Measurements from ENCODE around the gene C16orf54. TPM values are rescaled to one million over a fixed set of nuclear protein-coding genes. Genes with fewer than 3 reads are reported as not detected.
"Not testable (repeated sequence)": the region's sequence is repeated elsewhere in the genome, so short reads cannot be mapped to it uniquely, and the experiment has no call there.

Gene C16orf54
- total RNA-seq, 1 donor from 2014 or later: 18.5 TPM

DNA sequence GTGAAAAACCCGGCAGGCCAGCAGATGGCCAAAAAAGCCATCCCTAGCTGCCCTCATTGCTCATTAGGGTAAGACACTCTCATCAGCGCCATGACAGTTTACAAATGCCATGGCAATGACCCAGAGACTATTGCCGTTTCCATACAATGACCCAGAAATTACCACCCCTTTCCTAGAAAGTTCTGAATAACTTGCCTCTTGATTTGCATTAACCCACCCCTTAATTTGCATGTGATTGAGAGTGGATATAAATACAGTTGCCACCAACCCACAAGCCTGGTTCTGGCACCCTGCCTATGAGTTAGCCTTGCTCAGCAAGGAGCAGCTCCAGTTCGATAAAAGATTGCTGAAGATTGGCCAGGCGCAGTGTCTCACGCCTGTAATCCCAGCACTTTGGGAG, 16.1 kb upstream of the C16orf54 start:
- intact Hi-C loops (cut with micrococcal nuclease): no loop called here
- H3K27me3 Mint-ChIP-seq (ENCODE audit: low read depth): peaks cover 2% of the 10 kb centered on the region
- H3K27ac Mint-ChIP-seq: no peak overlapping the region
- H3K9me3 Mint-ChIP-seq: no peaks in the 10 kb centered on the region
- no peaks in the 10 kb centered on the region for H3K4me1 Mint-ChIP-seq (ENCODE audit: low read depth)
- no peaks in the 10 kb centered on the region for H3K36me3 Mint-ChIP-seq (ENCODE audit: low read depth)
- DNase-seq (ENCODE audit: low spot score): no peak
- no peak overlapping the region for H3K4me3 Mint-ChIP-seq (ENCODE audit: low read depth)

- H3K36me3 Mint-ChIP-seq (ENCODE audit: low read depth); intact Hi-C loops (cut with micrococcal nuclease); H3K4me3 Mint-ChIP-seq (ENCODE audit: low read depth); H3K9me3 Mint-ChIP-seq; DNase-seq (ENCODE audit: low spot score); H3K4me1 Mint-ChIP-seq (ENCODE audit: low read depth); H3K27ac Mint-ChIP-seq; H3K27me3 Mint-ChIP-seq (ENCODE audit: low read depth): not testable (repeated sequence)
Measured at GRCh38 chr16:29761280-29761651, 15.5 kb upstream of the C16orf54 start.

GRCh38 chr16:29760567-29761279, 14.9 kb upstream of the C16orf54 start:
- H3K4me1 Mint-ChIP-seq (ENCODE audit: low read depth): peaks cover 1% of the 10 kb centered on the region
- no peaks in the 10 kb centered on the region for H3K9me3 Mint-ChIP-seq
- DNase-seq (ENCODE audit: low spot score): no peak
- no peaks in the 10 kb centered on the region for H3K36me3 Mint-ChIP-seq (ENCODE audit: low read depth)
- no peak overlapping the region for H3K27ac Mint-ChIP-seq
- intact Hi-C loops (cut with micrococcal nuclease): no loop called here
- H3K4me3 Mint-ChIP-seq (ENCODE audit: low read depth): no peak overlapping the region
- peaks cover 2% of the 10 kb centered on the region for H3K27me3 Mint-ChIP-seq (ENCODE audit: low read depth)

DNA sequence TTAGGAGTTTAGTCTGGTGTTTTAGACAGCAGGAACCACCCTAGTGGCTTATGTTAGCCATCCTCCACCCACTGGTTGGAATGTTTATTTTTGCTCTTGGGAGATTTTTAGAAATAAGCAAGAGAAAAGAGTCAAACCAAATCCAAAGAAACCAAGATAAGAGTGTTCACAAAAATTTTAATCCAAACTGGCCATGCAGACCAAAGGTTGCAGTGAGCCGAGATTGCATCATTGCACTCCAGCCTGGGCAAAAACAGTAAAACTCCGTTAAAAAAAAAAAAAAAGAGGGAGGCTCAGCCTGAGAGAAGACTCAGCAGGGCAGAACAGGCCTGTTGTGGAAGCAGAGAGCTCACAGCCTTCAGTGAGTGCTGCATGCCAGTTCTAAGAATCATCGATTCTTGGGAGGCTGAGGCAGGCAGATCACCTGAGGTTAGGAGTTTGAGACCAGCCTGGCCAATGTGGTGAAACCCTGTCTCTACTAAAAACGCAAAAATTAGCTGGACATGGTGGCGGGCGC, 12.2 kb upstream of the C16orf54 start:
- no peak for DNase-seq (ENCODE audit: low spot score)
- Mint-ChIP-seq H3K4me1 (ENCODE audit: low read depth) (peaks cover 11% of the 10 kb centered on the region), H3K9me3 (no peaks in the 10 kb centered on the region), H3K27ac (no peak overlapping the region), H3K27me3 (ENCODE audit: low read depth) (no peaks in the 10 kb centered on the region), H3K4me3 (ENCODE audit: low read depth) (no peak overlapping the region), H3K36me3 (ENCODE audit: low read depth) (no peaks in the 10 kb centered on the region)
- intact Hi-C loops (cut with micrococcal nuclease): no loop called here

- H3K27me3 Mint-ChIP-seq (ENCODE audit: low read depth); H3K27ac Mint-ChIP-seq; intact Hi-C loops (cut with micrococcal nuclease); DNase-seq (ENCODE audit: low spot score); H3K9me3 Mint-ChIP-seq; H3K36me3 Mint-ChIP-seq (ENCODE audit: low read depth); H3K4me3 Mint-ChIP-seq (ENCODE audit: low read depth): not testable (repeated sequence)
- peaks cover 11% of the 10 kb centered on the region for H3K4me1 Mint-ChIP-seq (ENCODE audit: low read depth)
Measured at GRCh38 chr16:29757086-29757485, 11.3 kb upstream of the C16orf54 start.

GRCh38 chr16:29756654-29757053, 10.9 kb upstream of the C16orf54 start:
- H3K27ac Mint-ChIP-seq: no peak overlapping the region
- no peak for DNase-seq (ENCODE audit: low spot score)
- H3K4me1 Mint-ChIP-seq (ENCODE audit: low read depth): peaks cover 11% of the 10 kb centered on the region
- no peaks in the 10 kb centered on the region for H3K36me3 Mint-ChIP-seq (ENCODE audit: low read depth)
- H3K9me3 Mint-ChIP-seq: no peaks in the 10 kb centered on the region
- intact Hi-C loops (cut with micrococcal nuclease): no loop called here
- H3K4me3 Mint-ChIP-seq (ENCODE audit: low read depth): no peak overlapping the region
- H3K27me3 Mint-ChIP-seq (ENCODE audit: low read depth): no peaks in the 10 kb centered on the region

GRCh38 chr16:29753516-29753915, 7.7 kb upstream of the C16orf54 start:
- H3K4me3 Mint-ChIP-seq (ENCODE audit: low read depth): no peak overlapping the region
- no peaks in the 10 kb centered on the region for H3K9me3 Mint-ChIP-seq
- H3K4me1 Mint-ChIP-seq (ENCODE audit: low read depth): peaks cover 11% of the 10 kb centered on the region
- no peaks in the 10 kb centered on the region for H3K27me3 Mint-ChIP-seq (ENCODE audit: low read depth)
- intact Hi-C loops (cut with micrococcal nuclease): no loop called here
- no peak for DNase-seq (ENCODE audit: low spot score)
- H3K36me3 Mint-ChIP-seq (ENCODE audit: low read depth): peaks cover 2% of the 10 kb centered on the region
- no peak overlapping the region for H3K27ac Mint-ChIP-seq

DNA sequence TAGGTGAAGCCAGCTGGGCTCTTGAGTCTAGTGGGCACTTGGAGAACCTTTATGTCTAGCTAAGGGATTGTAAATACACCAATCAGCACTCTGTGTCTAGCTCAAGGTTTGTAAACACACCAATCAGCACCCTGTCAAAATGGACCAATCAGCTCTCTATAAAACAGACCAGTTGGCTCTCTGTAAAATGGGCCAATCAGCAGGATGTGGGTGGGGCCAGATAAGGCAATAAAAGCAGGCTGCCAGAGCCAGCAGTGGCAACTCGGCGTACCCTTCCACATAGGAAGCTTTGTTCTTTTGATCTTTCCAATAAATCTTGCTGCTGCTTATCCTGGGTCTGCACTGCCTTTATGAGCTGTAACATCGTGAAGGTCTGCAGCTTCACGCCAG, 3.0 kb upstream of the C16orf54 start:
- peaks cover 23% of the 10 kb centered on the region for H3K4me1 Mint-ChIP-seq (ENCODE audit: low read depth)
- H3K27ac Mint-ChIP-seq; H3K9me3 Mint-ChIP-seq; H3K4me3 Mint-ChIP-seq (ENCODE audit: low read depth); DNase-seq (ENCODE audit: low spot score); H3K27me3 Mint-ChIP-seq (ENCODE audit: low read depth): not testable (repeated sequence)
- intact Hi-C loops (cut with micrococcal nuclease): loop anchor here (5.0 kb wide), 1 partner anchor 59 kb away; the partner anchor contains the start of gene MAZ
- peaks cover 19% of the 10 kb centered on the region for H3K36me3 Mint-ChIP-seq (ENCODE audit: low read depth)

DNA sequence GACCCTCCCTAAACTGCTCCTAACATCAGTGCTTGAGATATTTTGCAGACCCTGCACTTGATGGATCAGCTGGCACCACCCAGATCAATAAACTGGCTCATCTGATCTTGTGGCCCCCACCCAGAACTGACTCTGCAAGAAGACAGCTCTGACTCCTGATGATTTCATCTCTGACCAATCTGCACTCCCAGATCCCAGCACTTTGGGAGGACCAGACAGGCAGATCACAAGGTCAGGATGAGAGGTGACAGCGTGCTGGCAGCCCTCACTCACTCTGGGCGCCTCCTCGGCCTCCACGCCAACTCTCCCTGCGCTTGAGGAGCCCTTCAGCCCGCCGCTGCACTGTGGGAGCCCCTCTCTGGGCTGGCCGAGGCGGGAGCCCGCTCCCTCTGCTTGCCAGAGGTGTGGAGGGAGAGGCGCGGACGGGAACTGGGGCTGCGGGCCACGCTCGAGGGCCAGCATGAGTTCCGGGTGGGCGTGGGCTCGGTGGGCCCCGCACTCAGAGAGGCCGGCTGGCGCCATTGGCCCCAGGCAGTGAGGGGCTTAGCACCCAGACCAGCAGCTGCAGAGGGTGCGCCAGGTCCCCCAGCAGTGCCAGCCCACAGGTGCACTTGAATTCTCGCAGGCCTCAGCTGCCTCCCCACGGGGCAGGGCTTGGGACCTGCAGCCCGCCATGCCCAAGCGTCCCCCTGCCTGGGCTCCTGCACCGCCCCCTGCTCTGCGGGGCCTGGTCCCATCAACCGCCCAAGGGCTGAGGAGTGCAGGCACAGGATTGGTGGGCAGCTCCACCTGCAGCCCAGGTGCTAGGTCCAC, 2.4 kb upstream of the C16orf54 start:
- H3K27me3 Mint-ChIP-seq (ENCODE audit: low read depth): no peaks in the 10 kb centered on the region
- H3K9me3 Mint-ChIP-seq: no peaks in the 10 kb centered on the region
- intact Hi-C loops (cut with micrococcal nuclease): loop anchor here (5.0 kb wide), 1 partner anchor 59 kb away; the partner anchor contains the start of gene MAZ
- DNase-seq (ENCODE audit: low spot score): no peak
- peaks cover 28% of the 10 kb centered on the region for H3K4me1 Mint-ChIP-seq (ENCODE audit: low read depth)
- H3K4me3 Mint-ChIP-seq (ENCODE audit: low read depth): no peak overlapping the region
- H3K27ac Mint-ChIP-seq: no peak overlapping the region
- H3K36me3 Mint-ChIP-seq (ENCODE audit: low read depth): peaks cover 25% of the 10 kb centered on the region

DNA sequence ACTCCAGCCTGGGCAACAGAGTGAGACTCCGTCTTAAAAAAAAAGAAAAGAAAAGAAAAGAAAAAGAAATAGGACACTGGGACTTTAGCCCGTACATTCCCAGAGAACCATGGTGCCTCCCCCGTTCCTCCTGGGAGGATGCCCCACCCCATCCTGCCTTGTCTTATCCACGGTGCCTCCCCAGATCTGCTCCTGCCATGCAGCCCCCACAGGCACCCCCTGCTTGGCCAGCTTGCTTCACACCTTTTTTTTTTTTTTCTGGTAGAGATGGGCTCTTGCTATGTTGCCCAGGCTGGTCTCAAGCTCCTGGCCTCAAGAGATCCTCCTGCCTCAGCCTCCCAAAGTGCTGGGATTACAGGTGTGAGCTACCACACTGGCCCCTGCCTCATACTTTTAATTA, 728 bp upstream of the C16orf54 start:
- peak overlapping the region; percentile 94 for H3K27ac Mint-ChIP-seq
- not testable (repeated sequence) for H3K9me3 Mint-ChIP-seq; DNase-seq (ENCODE audit: low spot score); H3K27me3 Mint-ChIP-seq (ENCODE audit: low read depth)
- intact Hi-C loops (cut with micrococcal nuclease): loop anchor here (1.0 to 5.0 kb wide), 3 partner anchors 8 to 61 kb away; partner anchors contain the start of gene MAZ
- H3K4me1 Mint-ChIP-seq (ENCODE audit: low read depth): peaks cover 35% of the 10 kb centered on the region
- H3K4me3 Mint-ChIP-seq (ENCODE audit: low read depth): peak overlapping the region; percentile 98
- peaks cover 41% of the 10 kb centered on the region for H3K36me3 Mint-ChIP-seq (ENCODE audit: low read depth)

DNA sequence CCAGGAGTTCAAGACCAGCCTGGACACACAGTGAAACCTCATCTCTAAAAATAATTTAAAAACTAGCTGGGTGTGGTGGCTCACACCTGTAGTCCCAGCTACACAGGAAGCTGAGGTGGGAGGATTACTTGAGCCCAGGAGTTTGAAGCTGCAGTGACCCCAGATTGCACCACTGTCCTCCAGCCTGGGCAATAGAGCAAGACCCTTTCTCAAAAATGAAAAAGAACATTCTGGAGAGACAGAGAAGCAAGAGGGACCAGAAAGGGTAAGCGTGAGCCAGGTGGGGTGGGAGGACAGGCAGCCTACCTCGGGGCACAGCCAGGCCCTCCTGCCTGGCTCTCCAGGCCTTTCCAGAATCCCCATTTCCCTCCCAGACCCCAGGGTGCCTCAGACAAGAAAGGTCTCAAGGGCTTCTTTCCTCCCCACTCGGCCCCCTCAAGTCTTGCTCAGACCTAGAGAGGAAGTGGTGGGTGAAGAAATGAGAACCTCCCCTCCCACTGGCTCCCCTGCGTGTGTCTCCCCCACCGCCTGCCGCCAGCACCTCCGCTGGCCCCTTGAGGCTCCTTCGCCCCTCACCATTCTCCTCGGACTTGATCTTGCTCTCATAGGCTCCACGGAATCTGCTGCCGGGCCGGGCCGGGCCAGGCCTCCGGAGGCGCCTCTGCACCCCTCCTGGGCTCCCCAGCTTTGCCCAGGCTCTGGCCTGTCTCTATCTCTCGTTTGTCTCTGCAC, 503 bp downstream of the C16orf54 start:
- H3K36me3 Mint-ChIP-seq (ENCODE audit: low read depth): peaks cover 50% of the 10 kb centered on the region

GRCh38 chr16:29744541-29745101, 1.2 kb downstream of the C16orf54 start:
- Mint-ChIP-seq H3K27ac (peak overlapping the region; percentile 94), H3K4me3 (ENCODE audit: low read depth) (peak overlapping the region; percentile 98), H3K27me3 (ENCODE audit: low read depth) (no peaks in the 10 kb centered on the region), H3K36me3 (ENCODE audit: low read depth) (peaks cover 55% of the 10 kb centered on the region), H3K9me3 (no peaks in the 10 kb centered on the region), H3K4me1 (ENCODE audit: low read depth) (peaks cover 53% of the 10 kb centered on the region)
- intact Hi-C loops (cut with micrococcal nuclease): loop anchor here (2.0 to 5.0 kb wide), 2 partner anchors 46 to 63 kb away; partner anchors contain the start of genes KIF22 and MAZ
- DNase-seq (ENCODE audit: low spot score): no peak

More for the DNA sequence above, 503 bp downstream of the C16orf54 start:
- intact Hi-C loops (cut with micrococcal nuclease): loop anchor here (2.0 to 5.0 kb wide), 2 partner anchors 46 to 62 kb away; partner anchors contain the start of genes KIF22 and MAZ
- no peaks in the 10 kb centered on the region for H3K9me3 Mint-ChIP-seq
- no peaks in the 10 kb centered on the region for H3K27me3 Mint-ChIP-seq (ENCODE audit: low read depth)
- peak overlapping the region; percentile 98 for H3K4me3 Mint-ChIP-seq (ENCODE audit: low read depth)
- H3K4me1 Mint-ChIP-seq (ENCODE audit: low read depth): peaks cover 46% of the 10 kb centered on the region
- DNase-seq (ENCODE audit: low spot score): peak; percentile 38
- peak overlapping the region; percentile 94 for H3K27ac Mint-ChIP-seq
